Frontal cortex (tissue), 4 donors: Measurements from ENCODE around the gene GMEB2. TPM values are rescaled to one million over a fixed set of nuclear protein-coding genes. Genes with fewer than 3 reads are reported as not detected.
"Not testable (repeated sequence)": the region's sequence is repeated elsewhere in the genome, so short reads cannot be mapped to it uniquely, and the experiment has no call there.

ENCODE experiments used
- DNase-seq, 2 donors: peaks; one replicate each; pipeline ENCODE4 v3.0.0; 2012; ENCODE audit warnings: low spot score in 2 of 2
- FAIRE-seq: peaks from 2 replicates; lab custom pipeline; 2012; peaks lifted over from hg19 to GRCh38; lab: Jason Lieb, UNC
- total RNA-seq: library from RNA; depleted of rRNA; stranded (reverse); fragments of >200 nt; gene quantifications from one replicate; pipeline ENCODE4 v1.2.3, GENCODE V29; 2014
- donor health status: control.
- donor health status: control.
- donor health status: control.

GMEB2 gene
- total RNA-seq, 1 donor from 2014 or later, result 6.1 TPM

- no peak for FAIRE-seq
- peak; percentile 96 to 97 for DNase-seq
These were observed 31.2 kb upstream of the GMEB2 start, which contains the start of gene RTEL1 for GRCh38 chr20:63657937-63658748. Gene RTEL1 (plus strand): TSS chr20:63658312. CDS start chr20:63659403, 1,091 bp downstream.

- DNase-seq (no peak), FAIRE-seq (no peak)
These were observed 30.5 kb upstream of the GMEB2 start for GRCh38 chr20:63657260-63657936.

- no peak for DNase-seq
- FAIRE-seq, result no peak
These were observed 29.6 kb upstream of the GMEB2 start for GRCh38 chr20:63656451-63656850.

- DNase-seq (no peak), FAIRE-seq (no peak)
These were observed 28.3 kb upstream of the GMEB2 start for GRCh38 chr20:63655249-63655648.

GRCh38 chr20:63653974-63654668, 27.2 kb upstream of the GMEB2 start:
- no peak for DNase-seq
- FAIRE-seq, result no peak

- FAIRE-seq (no peak), DNase-seq (peak; percentile 83 to 86)
These were observed 26.4 kb upstream of the GMEB2 start, which contains the start of gene STMN3 for GRCh38 chr20:63653041-63653973. Gene STMN3 (minus strand): TSS chr20:63653424. CDS start chr20:63653345, 79 bp downstream.

- no peak for FAIRE-seq
- DNase-seq, result peak in 1 of 2 donors; percentile 51
These were observed 25.5 kb upstream of the GMEB2 start for GRCh38 chr20:63652192-63652980.

- FAIRE-seq (no peak), DNase-seq (no peak)
These were observed 25.0 kb upstream of the GMEB2 start for GRCh38 chr20:63651942-63652191.

GRCh38 chr20:63650486-63650885, 23.6 kb upstream of the GMEB2 start:
- not testable (repeated sequence) for DNase-seq, FAIRE-seq

GRCh38 chr20:63648895-63649589, 22.1 kb upstream of the GMEB2 start:
- no peak for FAIRE-seq
- DNase-seq, result no peak

GRCh38 chr20:63648190-63648589, 21.3 kb upstream of the GMEB2 start:
- no peak for FAIRE-seq

GRCh38 chr20:63645218-63645617, 18.3 kb upstream of the GMEB2 start:
- no peak for DNase-seq
- FAIRE-seq, result no peak

More at GRCh38 chr20:63648190-63648589, 21.3 kb upstream of the GMEB2 start:
- no peak for DNase-seq

- no peak for DNase-seq
- no peak for FAIRE-seq
These were observed 17.0 kb upstream of the GMEB2 start for GRCh38 chr20:63643946-63644345.

- FAIRE-seq, result no peak
- no peak for DNase-seq
These were observed 16.6 kb upstream of the GMEB2 start for GRCh38 chr20:63643499-63643898.

GRCh38 chr20:63642527-63643247, 15.8 kb upstream of the GMEB2 start:
- FAIRE-seq (no peak), DNase-seq (no peak)

GRCh38 chr20:63641792-63642523, 15.1 kb upstream of the GMEB2 start:
- no peak for FAIRE-seq
- DNase-seq, result peak; percentile 91 to 97
